HCT116 (cell line): ENCODE measurements around the gene MISP. TPM values are rescaled to one million over a fixed set of nuclear protein-coding genes. Genes with fewer than 3 reads are reported as not detected.

ENCODE experiments used
- ATAC-seq: fragments of 200-7000 bp; cut with Tn5 transposase; 2 replicates; pipeline ENCODE4 v1.9.1; 2020; ENCODE audit warnings: mild to moderate bottlenecking, moderate library complexity
- BruUV-seq: library from RNA; stranded (reverse); fragments of 400-500 nt; replicated peaks from 2 replicates; lab custom pipeline; 2021; lab: Mats Ljungman, UMichigan
- CTCF ChIA-PET: fragments of 300-600 bp; sonication (Branson Sonifier 250); formaldehyde crosslinking; loops from one replicate; lab custom pipeline; 2021; ENCODE audit warnings: antibody characterized with exemption; lab: Charles Lee
- POLR2A ChIA-PET: fragments of 300-600, 350-600 bp; sonication (Branson Sonifier 250); formaldehyde crosslinking; loops from one replicate; lab custom pipeline; 2021; ENCODE audit warnings: antibody characterized with exemption; lab: Charles Lee
- RAD21 ChIA-PET, 2 experiments: fragments of 300-600 bp; sonication (Branson Sonifier 250); formaldehyde crosslinking; loops; one replicate each; lab custom pipeline; 2023; ENCODE audit warnings: low total read pairs in 2 of 2; ENCODE audit not compliant: uncharacterized antibody in 2 of 2, unreplicated experiment in 2 of 2, low non-redundant PET in 1 of 2; lab: Charles Lee
- DNase-seq: peaks from one replicate; pipeline ENCODE4 v3.0.0-alpha.2; 2010; ENCODE audit warnings: low read depth, low spot score
- H2AFZ ChIP-seq: fragments of 200-600 bp; shearing (Covaris generic), sonication (generic); 2 replicates; pipeline ENCODE4 v1.6.1; 2017; ENCODE audit warnings: low read depth, mixed run types, mixed read lengths, antibody characterized with exemption, low read length; ENCODE audit not compliant: poor library complexity, severe bottlenecking
- H3K27ac ChIP-seq: 2 replicates; pipeline ENCODE4 v1.5.1; 2012; ENCODE audit warnings: low read depth, low read length
- H3K27me3 ChIP-seq: fragments of 200-600 bp; sonication (generic); 2 replicates; pipeline ENCODE4 v1.6.1; 2016; ENCODE audit warnings: mixed run types, low read length, mixed read lengths; ENCODE audit not compliant: insufficient read depth
- H3K36me3 ChIP-seq, 2 experiments: fragments of 200-500 bp in 1 of 2; fragments of 200-600 bp in 1 of 2; sonication (Bioruptor generic) in 1 of 2; sonication (generic) in 1 of 2; 2 replicates each; pipeline versions ENCODE4 v1.5.1 to v1.6.1; 2014 to 2016; ENCODE audit warnings: low read length in 2 of 2, inconsistent platforms in 1 of 2, mixed read lengths in 1 of 2, mixed run types in 1 of 2; ENCODE audit not compliant: insufficient read depth in 2 of 2, control insufficient read depth in 1 of 2
- H3K4me1 ChIP-seq, 2 experiments: fragments of 200-600 bp in 1 of 2; sonication (generic) in 1 of 2; 2 replicates each; pipeline versions ENCODE4 v1.5.1 to v1.6.1; 2012 to 2017; ENCODE audit warnings: low read length in 2 of 2, inconsistent platforms in 1 of 2, mild to moderate bottlenecking in 1 of 2, mixed read lengths in 1 of 2, mixed run types in 1 of 2, moderate library complexity in 1 of 2; ENCODE audit not compliant: insufficient read depth in 2 of 2, control insufficient read depth in 1 of 2
- H3K4me2 ChIP-seq: fragments of 200-600 bp; sonication (generic); 2 replicates; pipeline ENCODE4 v1.6.1; 2017; ENCODE audit warnings: mixed run types, low read length, mixed read lengths
- H3K4me3 ChIP-seq, 2 experiments: fragments of 200-600 bp in 1 of 2; sonication (generic) in 1 of 2; replicated peaks in 1 of 2; 2 replicates each; pipeline ENCODE4 v1.5.1; 2011 to 2016; ENCODE audit warnings: low read length in 2 of 2, control low read depth in 1 of 2, low read depth in 1 of 2, mild to moderate bottlenecking in 1 of 2, mixed read lengths in 1 of 2, mixed run types in 1 of 2
- H3K79me2 ChIP-seq: fragments of 200-600 bp; sonication (generic); 2 replicates; pipeline ENCODE4 v1.6.1; 2017; ENCODE audit warnings: mild to moderate bottlenecking, mixed run types, low read length, moderate library complexity, mixed read lengths; ENCODE audit not compliant: insufficient read depth
- H3K9ac ChIP-seq: fragments of 200-600 bp; sonication (generic); 2 replicates; pipeline ENCODE4 v1.6.1; 2016; ENCODE audit warnings: low read length, mixed read lengths
- H3K9me2 ChIP-seq: fragments of 200-600 bp; sonication (generic), shearing (Covaris generic); 2 replicates; pipeline ENCODE4 v1.6.1; 2017; ENCODE audit warnings: mixed run types, mild to moderate bottlenecking, moderate library complexity; ENCODE audit not compliant: insufficient read depth
- H3K9me3 ChIP-seq, 2 experiments: fragments of 200-500 bp in 1 of 2; fragments of 200-600 bp in 1 of 2; sonication (Bioruptor generic) in 1 of 2; sonication (generic) in 1 of 2; 2 replicates each; pipeline ENCODE4 v1.6.1; 2014 to 2017; ENCODE audit warnings: low read length in 2 of 2, mixed read lengths in 2 of 2, inconsistent platforms in 1 of 2, low read depth in 1 of 2, mild to moderate bottlenecking in 1 of 2, mixed run types in 1 of 2, moderate library complexity in 1 of 2; ENCODE audit not compliant: control insufficient read depth in 1 of 2, insufficient read depth in 1 of 2
- H4K20me1 ChIP-seq: fragments of 200-600 bp; sonication (generic), shearing (Covaris generic); 2 replicates; pipeline ENCODE4 v1.6.1; 2017; ENCODE audit warnings: mixed run types, mild to moderate bottlenecking, moderate library complexity; ENCODE audit not compliant: insufficient read depth
- CBX3 ChIP-seq: IDR thresholded peaks from 2 replicates; pipeline ENCODE4 v1.6.1; 2012; ENCODE audit warnings: low read depth
- CEBPB ChIP-seq: IDR thresholded peaks from 2 replicates; pipeline ENCODE4 v1.6.1; 2012; ENCODE audit warnings: low read depth
- JUND ChIP-seq: IDR thresholded peaks from 2 replicates; pipeline ENCODE4 v1.6.1; 2012
- TCF7L2 ChIP-seq: IDR thresholded peaks from 2 replicates; pipeline ENCODE4 v1.7.0; 2011; ENCODE audit warnings: borderline replicate concordance, inconsistent platforms; ENCODE audit not compliant: insufficient read depth, insufficient read length; ENCODE audit errors: extremely low read depth
- YY1 ChIP-seq: IDR thresholded peaks from 2 replicates; pipeline ENCODE4 v1.6.1; 2011; ENCODE audit warnings: low read length, low read depth, moderate library complexity, mild to moderate bottlenecking; ENCODE audit not compliant: insufficient replicate concordance; ENCODE audit errors: extremely low read depth
- ZFX ChIP-seq: fragments of 450-650 bp; IDR thresholded peaks from 2 replicates; pipeline ENCODE4 v1.6.1; 2017
- intact Hi-C: fragments of 100-400 bp; cut with micrococcal nuclease; formaldehyde crosslinking; loops from 2 replicates; pipeline ENCODE4 v1.10.0; 2022
- total RNA-seq: library from RNA; stranded (reverse); gene quantifications from one replicate; pipeline ENCODE4 v1.2.1, GENCODE V29; 2021; ENCODE audit not compliant: unreplicated experiment
- TF ChIP-seq, protein P1 (sequence below): IDR thresholded peaks from 2 replicates; pipeline ENCODE4 v1.6.1; 2012; ENCODE audit warnings: low read depth

MISP gene
- total RNA-seq, 1 experiment from 2014 or later = 38.2 TPM

DNA sequence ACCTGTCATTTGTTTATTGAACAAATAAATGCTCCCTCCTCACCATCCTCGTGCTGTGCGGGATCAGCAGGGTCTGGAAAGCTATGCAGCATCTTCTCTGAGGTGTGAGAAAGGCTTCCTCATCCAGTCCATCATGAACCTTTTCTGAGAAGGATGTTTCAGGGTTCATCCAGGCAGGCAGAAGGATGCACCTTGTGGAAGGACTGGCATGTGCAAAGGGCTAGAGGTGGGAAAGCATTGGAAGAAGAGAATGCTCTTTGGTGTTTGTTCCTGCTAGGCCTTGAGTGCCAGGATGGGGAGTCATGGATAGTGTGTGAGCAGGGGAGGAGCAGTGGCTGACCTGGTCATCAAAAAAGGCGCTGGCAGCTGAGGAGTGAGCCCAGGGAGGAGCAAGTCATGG, 35.6 kb upstream of the MISP start:
- Histone ChIP-seq H3K9me3 (peaks cover 0 to 6% of the 10 kb centered on the region in 2 experiments; a peak in 1 of 4 replicates), H2AFZ (no peak overlapping the region), H3K9me2 (no peaks in the 10 kb centered on the region), H3K36me3 (no peaks in the 10 kb centered on the region; a peak in 1 of 4 replicates), H4K20me1 (no peaks in the 10 kb centered on the region), H3K79me2 (no peaks in the 10 kb centered on the region), H3K9ac (no peak overlapping the region), H3K4me3 (no peak overlapping the region), H3K4me2 (no peak overlapping the region), H3K27me3 (no peaks in the 10 kb centered on the region), H3K4me1 (no peaks in the 10 kb centered on the region), H3K27ac (no peak overlapping the region)
- no TSS peak for BruUV-seq
- DNase-seq (no peak), ATAC-seq (no peak)
- intact Hi-C loops = no loop called here
- POLR2A ChIA-PET = interaction anchor here (1.5 kb wide), 1 partner anchor 11 kb away, joined by 4 read pairs; no protein-coding TSS in a partner anchor
- RAD21 ChIA-PET = no interaction called here
- CTCF ChIA-PET = no interaction called here
- peak; percentile 91; the same call in 1 of the 2 replicates for TF ChIP-seq CBX3
- TF ChIP-seq JUND = no peak

DNA sequence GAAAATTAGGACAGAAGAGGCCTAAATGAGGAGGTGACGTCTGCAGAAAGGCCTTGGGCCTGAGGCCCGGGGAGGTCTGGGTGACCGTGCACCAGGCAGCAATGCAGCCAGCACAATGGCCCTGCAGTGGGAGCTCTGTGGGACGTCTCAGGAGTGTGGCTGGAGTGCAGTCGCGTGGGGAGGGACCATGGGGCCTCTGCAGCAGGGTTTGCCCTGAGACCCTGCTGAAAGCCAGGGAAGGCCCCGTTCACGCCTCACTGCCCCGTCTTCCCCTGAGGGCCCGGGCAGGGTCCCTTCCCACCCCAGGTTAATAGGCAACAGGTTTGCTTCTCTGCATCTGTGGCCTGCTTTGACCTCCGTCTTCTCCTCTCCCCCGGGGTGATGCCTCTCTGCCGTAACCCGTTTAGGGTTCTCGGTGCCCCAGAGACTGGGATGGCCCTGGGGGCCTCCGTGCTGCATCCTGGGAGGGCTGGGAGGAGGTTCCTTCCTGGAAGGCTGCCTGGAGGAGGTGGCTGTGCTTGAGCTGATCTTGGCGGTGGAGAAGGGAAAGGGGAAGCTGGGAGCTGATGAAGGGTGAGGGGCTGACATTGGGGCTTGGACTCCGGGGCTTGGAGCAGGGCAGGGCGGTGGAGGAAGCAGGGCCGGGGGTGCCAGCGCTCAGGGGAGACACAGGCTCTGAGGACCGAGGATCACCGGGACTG, 32.5 kb upstream of the MISP start:
- Histone ChIP-seq H4K20me1 (no peaks in the 10 kb centered on the region), H3K9me2 (no peaks in the 10 kb centered on the region), H3K4me1 (peaks cover 11 to 14% of the 10 kb centered on the region in 2 experiments), H3K9me3 (peaks cover 0 to 6% of the 10 kb centered on the region in 2 experiments; a peak in 1 of 4 replicates), H3K4me3 (no peak overlapping the region), H3K9ac (no peak overlapping the region), H3K27me3 (no peaks in the 10 kb centered on the region), H3K4me2 (no peak overlapping the region), H3K79me2 (no peaks in the 10 kb centered on the region), H3K36me3 (no peaks in the 10 kb centered on the region; a peak in 1 of 4 replicates), H2AFZ (no peak overlapping the region), H3K27ac (no peak overlapping the region)
- ATAC-seq (no peak), DNase-seq (no peak)
- RAD21 ChIA-PET = no interaction called here
- TF ChIP-seq CEBPB = no peak
- no peak for TF ChIP-seq ZFX
- TF ChIP-seq TCF7L2 = no peak
- no peak for TF ChIP-seq YY1
- TF ChIP-seq, protein P1, sequence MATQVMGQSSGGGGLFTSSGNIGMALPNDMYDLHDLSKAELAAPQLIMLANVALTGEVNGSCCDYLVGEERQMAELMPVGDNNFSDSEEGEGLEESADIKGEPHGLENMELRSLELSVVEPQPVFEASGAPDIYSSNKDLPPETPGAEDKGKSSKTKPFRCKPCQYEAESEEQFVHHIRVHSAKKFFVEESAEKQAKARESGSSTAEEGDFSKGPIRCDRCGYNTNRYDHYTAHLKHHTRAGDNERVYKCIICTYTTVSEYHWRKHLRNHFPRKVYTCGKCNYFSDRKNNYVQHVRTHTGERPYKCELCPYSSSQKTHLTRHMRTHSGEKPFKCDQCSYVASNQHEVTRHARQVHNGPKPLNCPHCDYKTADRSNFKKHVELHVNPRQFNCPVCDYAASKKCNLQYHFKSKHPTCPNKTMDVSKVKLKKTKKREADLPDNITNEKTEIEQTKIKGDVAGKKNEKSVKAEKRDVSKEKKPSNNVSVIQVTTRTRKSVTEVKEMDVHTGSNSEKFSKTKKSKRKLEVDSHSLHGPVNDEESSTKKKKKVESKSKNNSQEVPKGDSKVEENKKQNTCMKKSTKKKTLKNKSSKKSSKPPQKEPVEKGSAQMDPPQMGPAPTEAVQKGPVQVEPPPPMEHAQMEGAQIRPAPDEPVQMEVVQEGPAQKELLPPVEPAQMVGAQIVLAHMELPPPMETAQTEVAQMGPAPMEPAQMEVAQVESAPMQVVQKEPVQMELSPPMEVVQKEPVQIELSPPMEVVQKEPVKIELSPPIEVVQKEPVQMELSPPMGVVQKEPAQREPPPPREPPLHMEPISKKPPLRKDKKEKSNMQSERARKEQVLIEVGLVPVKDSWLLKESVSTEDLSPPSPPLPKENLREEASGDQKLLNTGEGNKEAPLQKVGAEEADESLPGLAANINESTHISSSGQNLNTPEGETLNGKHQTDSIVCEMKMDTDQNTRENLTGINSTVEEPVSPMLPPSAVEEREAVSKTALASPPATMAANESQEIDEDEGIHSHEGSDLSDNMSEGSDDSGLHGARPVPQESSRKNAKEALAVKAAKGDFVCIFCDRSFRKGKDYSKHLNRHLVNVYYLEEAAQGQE = no peak
- POLR2A ChIA-PET = no interaction called here
- intact Hi-C loops = no loop called here
- CTCF ChIA-PET = no interaction called here
- no TSS peak for BruUV-seq
